A673 (cell line): Measurements from ENCODE around the gene ELAVL1.

Source experiments
- CTCF ChIP-seq: fragments of 300-800, 200-600 bp; sonication (generic); conservative IDR thresholded peaks from 2 replicates; pipeline ENCODE4 v1.5.1; 2017; ENCODE audit warnings: low read depth, mild to moderate bottlenecking, antibody characterized with exemption, low read length, moderate library complexity, mixed read lengths
- EZH2 ChIP-seq: fragments of 200-600 bp; sonication (generic); IDR thresholded peaks from 2 replicates; pipeline ENCODE4 v1.6.1; 2017; ENCODE audit warnings: borderline replicate concordance, low read depth, mild to moderate bottlenecking, mixed read lengths, antibody characterized with exemption, low read length; ENCODE audit not compliant: poor library complexity, severe bottlenecking

- TF ChIP-seq CTCF: no peak
- TF ChIP-seq EZH2: no peak
Measured at GRCh38 chr19:7914598-7915045, 90.8 kb downstream of the ELAVL1 start, which contains the start of gene TGFBR3L.
